Endothelial cell of umbilical vein (primary cell): ENCODE measurements around the gene RNPEPL1. TPM values are rescaled to one million over a fixed set of nuclear protein-coding genes. Genes with fewer than 3 reads are reported as not detected.

Experiments
- BruUV-seq: library from RNA; stranded (reverse); fragments of 400-500 nt; replicated peaks from 2 replicates; lab custom pipeline; 2021; lab: Mats Ljungman, UMichigan
- CTCF ChIA-PET: fragments of 300-600, 350-600 bp; sonication (Branson Sonifier 250); formaldehyde crosslinking; loops from one replicate; lab custom pipeline; 2021; ENCODE audit warnings: antibody characterized with exemption, inconsistent platforms; lab: Charles Lee
- POLR2A ChIA-PET: fragments of 300-600, 350-600 bp; sonication (Branson Sonifier 250); formaldehyde crosslinking; loops from one replicate; lab custom pipeline; 2021; ENCODE audit warnings: antibody characterized with exemption, inconsistent platforms; lab: Charles Lee
- DNase-seq: peaks from one replicate; pipeline ENCODE4 v3.0.0-alpha.2; 2011; ENCODE audit warnings: low read depth, low spot score
- FAIRE-seq: peaks from 2 replicates; lab custom pipeline; 2011; peaks lifted over from hg19 to GRCh38; lab: Jason Lieb, UNC
- H2AFZ ChIP-seq: 2 replicates; pipeline ENCODE4 v1.6.0; 2012; ENCODE audit warnings: low read depth, low read length, control low read depth, inconsistent platforms
- H3K27ac ChIP-seq: 2 replicates; pipeline ENCODE4 v1.5.1; 2011; ENCODE audit warnings: low read depth, mild to moderate bottlenecking, control low read depth, low read length, moderate library complexity; ENCODE audit not compliant: insufficient read depth
- H3K27me3 ChIP-seq, 2 experiments: 2 replicates each; pipeline versions ENCODE4 v1.6.0 to v1.6.1; 2011; ENCODE audit warnings: low read length in 2 of 2, mixed read lengths in 1 of 2; ENCODE audit not compliant: control insufficient read depth in 2 of 2, insufficient read depth in 2 of 2
- H3K36me3 ChIP-seq, 2 experiments: 2 replicates in 1 of 2; 3 replicates in 1 of 2; pipeline ENCODE4 v1.5.1; 2011; ENCODE audit warnings: low read length in 2 of 2, mild to moderate bottlenecking in 1 of 2, moderate library complexity in 1 of 2; ENCODE audit not compliant: control insufficient read depth in 2 of 2, insufficient read depth in 2 of 2; ENCODE audit errors: extremely low read depth in 1 of 2
- H3K4me1 ChIP-seq: 3 replicates; pipeline ENCODE4 v1.5.1; 2011; ENCODE audit warnings: mild to moderate bottlenecking, low read length; ENCODE audit not compliant: control insufficient read depth, insufficient read depth; ENCODE audit errors: extremely low read depth
- H3K4me2 ChIP-seq: 2 replicates; pipeline ENCODE4 v1.6.1; 2011; ENCODE audit warnings: low read length, control low read depth, mixed read lengths; ENCODE audit not compliant: insufficient read depth
- H3K4me3 ChIP-seq, 3 experiments: fragments of 200-600 bp in 1 of 3; sonication (generic), shearing (Covaris generic) in 1 of 3; replicated peaks in 1 of 3; 2 replicates each; pipeline ENCODE4 v1.5.1; 2011 to 2016; ENCODE audit warnings: control low read depth in 3 of 3, low read length in 3 of 3, mild to moderate bottlenecking in 2 of 3, inconsistent platforms in 1 of 3, low read depth in 1 of 3, moderate library complexity in 1 of 3; ENCODE audit not compliant: insufficient read depth in 1 of 3
- H3K79me2 ChIP-seq: 2 replicates; pipeline ENCODE4 v1.6.0; 2012; ENCODE audit warnings: low read length, inconsistent platforms; ENCODE audit not compliant: control insufficient read depth, insufficient read depth
- H3K9ac ChIP-seq: replicated peaks from 2 replicates; pipeline ENCODE3; 2011; ENCODE audit warnings: low read length, control low read depth; ENCODE audit not compliant: insufficient read depth; ENCODE audit errors: extremely low read depth
- H3K9me1 ChIP-seq: replicated peaks from 3 replicates; pipeline ENCODE4 v1.6.0; 2011; ENCODE audit warnings: mild to moderate bottlenecking, low read length; ENCODE audit not compliant: control insufficient read depth, insufficient read depth; ENCODE audit errors: extremely low read depth
- H3K9me3 ChIP-seq: replicated peaks from 2 replicates; pipeline ENCODE4 v1.5.1; 2012; ENCODE audit warnings: low read length, inconsistent platforms; ENCODE audit not compliant: control insufficient read depth, insufficient read depth
- H4K20me1 ChIP-seq: replicated peaks from 2 replicates; pipeline ENCODE3; 2011; ENCODE audit warnings: mild to moderate bottlenecking, low read length; ENCODE audit not compliant: control insufficient read depth, insufficient read depth; ENCODE audit errors: extremely low read depth
- EZH2 ChIP-seq: IDR thresholded peaks from 2 replicates; pipeline ENCODE4 v1.6.1; 2012; ENCODE audit warnings: borderline replicate concordance, low read depth, mild to moderate bottlenecking, moderate library complexity, low read length, inconsistent platforms; ENCODE audit not compliant: severe bottlenecking
- FOS ChIP-seq: IDR thresholded peaks from 2 replicates; pipeline ENCODE4 v1.6.1; 2011; ENCODE audit warnings: mild to moderate bottlenecking, low read length, moderate library complexity, borderline replicate concordance; ENCODE audit not compliant: insufficient read depth
- GATA2 ChIP-seq: IDR thresholded peaks from 2 replicates; pipeline ENCODE4 v1.7.0; 2011; ENCODE audit warnings: low read depth, mild to moderate bottlenecking, moderate library complexity, mixed read lengths, low read length; ENCODE audit not compliant: insufficient read length, insufficient read depth
- JUN ChIP-seq: IDR thresholded peaks from 2 replicates; pipeline ENCODE4 v1.6.1; 2011; ENCODE audit warnings: borderline replicate concordance, low read depth; ENCODE audit not compliant: insufficient read length, insufficient read depth
- MYC ChIP-seq: IDR thresholded peaks from one replicate; pipeline ENCODE4 v1.6.1; 2011; ENCODE audit warnings: mild to moderate bottlenecking, low read depth, low read length
- POLR2A ChIP-seq: IDR thresholded peaks from 2 replicates; pipeline ENCODE4 v1.6.1; 2012; ENCODE audit warnings: low read depth, mild to moderate bottlenecking, control low read depth, low read length
- POLR2AphosphoS5 ChIP-seq: IDR thresholded peaks from 2 replicates; pipeline ENCODE4 v1.6.1; 2012; ENCODE audit warnings: low read depth, mild to moderate bottlenecking, control low read depth, low read length, moderate library complexity; ENCODE audit not compliant: insufficient read depth
- dilution Hi-C: fragments of 300-500 bp; cut with MboI; formaldehyde crosslinking; loops from one replicate; pipeline ENCODE4 v1.15.0; 2019; ENCODE audit warnings: low sequenced_read_pairs; ENCODE audit not compliant: extremely low pct_ligation_motif_present
- intact Hi-C: fragments of 100-400 bp; cut with micrococcal nuclease; formaldehyde crosslinking; loops from one replicate; pipeline ENCODE4 v1.10.0; 2022
- polyA plus RNA-seq, 4 experiments: library from polyadenylated mRNA; depleted of rRNA in 3 of 4; stranded (reverse) in 3 of 4; unstranded in 1 of 4; fragments of >200 nt; gene quantifications; 2 replicates each; pipeline versions ENCODE4 v1.2.1 to v1.2.3, GENCODE V29; 2011 to 2012; ENCODE audit warnings: missing spikeins in 1 of 4
- total RNA-seq: library from RNA; stranded (reverse); gene quantifications from 2 replicates; pipeline ENCODE4 v1.2.3, GENCODE V29; 2021
- TF ChIP-seq, protein P1 (sequence below): IDR thresholded peaks from 2 replicates; pipeline ENCODE4 v1.6.1; 2011; ENCODE audit not compliant: insufficient read depth, insufficient read length
- TF ChIP-seq, protein P2 (sequence below), 2 donors: IDR thresholded peaks; 1 replicate in 1 of 2; 2 replicates in 1 of 2; pipeline ENCODE4 v1.5.1; 2011; ENCODE audit warnings: low read length in 2 of 2, mild to moderate bottlenecking in 2 of 2, moderate library complexity in 2 of 2, control low read depth in 1 of 2, inconsistent platforms in 1 of 2, low read depth in 1 of 2; ENCODE audit not compliant: insufficient read depth in 1 of 2; ENCODE audit errors: extremely low read depth in 1 of 2

Gene RNPEPL1
- total and polyA plus RNA-seq, 2 donors (not counting 3 experiments of a cell fraction or from before 2014, with no cell fraction given) = 35.8 to 67.1 TPM

DNA sequence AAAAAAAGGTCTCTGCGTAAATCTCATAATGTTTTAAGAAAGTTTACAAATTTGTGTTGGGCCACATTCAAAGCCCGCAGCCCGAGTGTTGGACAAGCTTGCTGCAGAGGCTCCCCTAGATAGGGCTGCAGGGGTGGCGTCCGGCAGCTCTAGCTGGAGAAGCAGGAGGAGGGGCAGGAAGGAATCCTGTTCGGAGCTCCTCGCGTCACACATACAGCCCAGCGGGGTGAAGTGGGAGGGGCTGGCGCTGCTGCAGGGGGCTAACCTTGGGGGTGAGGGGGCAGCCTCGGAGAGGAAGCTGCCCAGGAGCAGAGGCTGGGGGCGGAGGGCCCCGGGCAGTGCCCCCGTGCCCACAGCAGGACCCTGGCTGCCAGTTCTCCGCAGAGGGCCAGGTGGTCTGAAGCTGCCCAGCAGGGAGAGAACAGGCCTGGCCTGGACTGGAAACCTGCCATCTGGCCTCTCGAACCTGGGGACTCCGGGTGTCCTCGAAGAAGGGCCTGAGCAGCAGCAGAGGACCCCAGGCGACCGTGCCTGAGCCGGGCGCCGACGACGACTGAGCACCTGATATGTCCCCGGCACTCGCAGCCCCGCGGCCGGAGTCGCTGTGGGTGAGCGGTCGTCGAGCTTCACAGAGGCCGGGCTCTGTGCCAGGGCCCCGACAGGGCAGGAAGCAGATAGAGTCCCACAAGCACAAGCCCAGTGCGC, 54.4 kb downstream of the RNPEPL1 start:
- Histone ChIP-seq H3K27me3 (no peaks in the 10 kb centered on the region), H2AFZ (no peak overlapping the region), H3K36me3 (no peaks in the 10 kb centered on the region), H3K4me3 (no peak overlapping the region), H3K9ac (no peak overlapping the region), H3K9me3 (no peaks in the 10 kb centered on the region), H3K4me1 (no peaks in the 10 kb centered on the region), H4K20me1 (no peaks in the 10 kb centered on the region), H3K4me2 (no peak overlapping the region), H3K79me2 (no peaks in the 10 kb centered on the region), H3K9me1 (no peaks in the 10 kb centered on the region), H3K27ac (no peak overlapping the region)
- dilution Hi-C loops = no loop called here
- FAIRE-seq (no peak), DNase-seq (no peak)
- TF ChIP-seq GATA2 (no peak), MYC (no peak), EZH2 (no peak), POLR2AphosphoS5 (no peak), POLR2A (no peak), FOS (no peak), JUN (no peak)
- TF ChIP-seq, protein P1, sequence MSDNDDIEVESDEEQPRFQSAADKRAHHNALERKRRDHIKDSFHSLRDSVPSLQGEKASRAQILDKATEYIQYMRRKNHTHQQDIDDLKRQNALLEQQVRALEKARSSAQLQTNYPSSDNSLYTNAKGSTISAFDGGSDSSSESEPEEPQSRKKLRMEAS = no peak
- TF ChIP-seq, protein P2, sequence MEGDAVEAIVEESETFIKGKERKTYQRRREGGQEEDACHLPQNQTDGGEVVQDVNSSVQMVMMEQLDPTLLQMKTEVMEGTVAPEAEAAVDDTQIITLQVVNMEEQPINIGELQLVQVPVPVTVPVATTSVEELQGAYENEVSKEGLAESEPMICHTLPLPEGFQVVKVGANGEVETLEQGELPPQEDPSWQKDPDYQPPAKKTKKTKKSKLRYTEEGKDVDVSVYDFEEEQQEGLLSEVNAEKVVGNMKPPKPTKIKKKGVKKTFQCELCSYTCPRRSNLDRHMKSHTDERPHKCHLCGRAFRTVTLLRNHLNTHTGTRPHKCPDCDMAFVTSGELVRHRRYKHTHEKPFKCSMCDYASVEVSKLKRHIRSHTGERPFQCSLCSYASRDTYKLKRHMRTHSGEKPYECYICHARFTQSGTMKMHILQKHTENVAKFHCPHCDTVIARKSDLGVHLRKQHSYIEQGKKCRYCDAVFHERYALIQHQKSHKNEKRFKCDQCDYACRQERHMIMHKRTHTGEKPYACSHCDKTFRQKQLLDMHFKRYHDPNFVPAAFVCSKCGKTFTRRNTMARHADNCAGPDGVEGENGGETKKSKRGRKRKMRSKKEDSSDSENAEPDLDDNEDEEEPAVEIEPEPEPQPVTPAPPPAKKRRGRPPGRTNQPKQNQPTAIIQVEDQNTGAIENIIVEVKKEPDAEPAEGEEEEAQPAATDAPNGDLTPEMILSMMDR (IDR thresholded peaks at IDR 0.05; ENCODE audit: extremely low read depth in 1 of 2, insufficient read depth in 1 of 2, low read depth in 1 of 2, low read length in 2 of 2) = no peak
- ChIA-PET CTCF (no interaction called here), POLR2A (no interaction called here)
- intact Hi-C loops = no loop called here
- no TSS peak for BruUV-seq
